HepG2 (cell line): Measurements from ENCODE around the gene SPHK2. TPM values are rescaled to one million over a fixed set of nuclear protein-coding genes. Genes with fewer than 3 reads are reported as not detected.
A peak's percentile ranks its signal among the peaks of the same experiment; 100 is the strongest.

Experiments used
- ATAC-seq: fragments of 200-7000 bp; cut with Tn5 transposase; 3 replicates; pipeline ENCODE4 v1.9.1; 2020; ENCODE audit warnings: mild to moderate bottlenecking, moderate library complexity
- BruUV-seq: library from RNA; stranded (reverse); fragments of 400-500 nt; replicated peaks from 2 replicates; lab custom pipeline; 2021; lab: Mats Ljungman, UMichigan
- CTCF ChIA-PET: fragments of 300-600 bp; formaldehyde crosslinking; extraction: SDS; loops from one replicate; lab custom pipeline; 2021; ENCODE audit warnings: low total read pairs, inconsistent platforms, low intra/inter-chr PET ratio; lab: Yijun Ruan, JAX
- POLR2A ChIA-PET: fragments of 350-600 bp; sonication (Branson Sonifier 250); formaldehyde crosslinking; loops from one replicate; lab custom pipeline; 2020; ENCODE audit warnings: antibody characterized with exemption, inconsistent platforms; lab: Yijun Ruan, JAX
- DNase-seq: peaks from one replicate; pipeline ENCODE4 v3.0.0-alpha.2; 2015; ENCODE audit warnings: low spot score
- FAIRE-seq: peaks from 3 replicates; lab custom pipeline; 2011; peaks lifted over from hg19 to GRCh38; lab: Jason Lieb, UNC
- H2AFZ ChIP-seq: one replicate; pipeline ENCODE4 v1.6.1; 2011; ENCODE audit warnings: low read length, inconsistent platforms
- H3K27ac ChIP-seq: fragments of 300-600 bp; 3 replicates; pipeline ENCODE4 v1.8.0; 2011; ENCODE audit warnings: mixed run types, mild to moderate bottlenecking, mixed read lengths, low read length, inconsistent platforms; ENCODE audit not compliant: insufficient read depth; ENCODE audit errors: extremely low read length
- H3K27me3 ChIP-seq, 2 experiments: fragments of 200-600 bp in 1 of 2; 2 replicates in 1 of 2; 3 replicates in 1 of 2; pipeline versions ENCODE4 v1.6.0 to v1.8.0; 2011; ENCODE audit warnings: low read length in 2 of 2, mild to moderate bottlenecking in 2 of 2, moderate library complexity in 2 of 2, inconsistent platforms in 1 of 2; ENCODE audit not compliant: insufficient read depth in 2 of 2, control insufficient read depth in 1 of 2
- H3K36me3 ChIP-seq, 2 experiments: fragments of 200-600 bp in 1 of 2; replicated peaks in 1 of 2; 2 replicates in 1 of 2; 3 replicates in 1 of 2; pipeline versions ENCODE4 v1.5.1 to v1.8.0; 2011; ENCODE audit warnings: low read length in 2 of 2, inconsistent platforms in 1 of 2; ENCODE audit not compliant: insufficient read depth in 2 of 2, control insufficient read depth in 1 of 2
- H3K4me1 ChIP-seq: 2 replicates; pipeline ENCODE4 v1.5.1; 2012; ENCODE audit warnings: low read length, inconsistent platforms; ENCODE audit not compliant: insufficient read depth
- H3K4me2 ChIP-seq: 2 replicates; pipeline ENCODE4 v1.6.0; 2011; ENCODE audit warnings: low read depth, low read length, inconsistent platforms
- H3K4me3 ChIP-seq, 3 experiments: fragments of 200-600 bp in 1 of 3; sonication (generic), shearing (Covaris generic) in 1 of 3; replicated peaks in 1 of 3; 2 replicates each; pipeline ENCODE4 v1.5.1; 2011 to 2016; ENCODE audit warnings: low read length in 3 of 3, inconsistent platforms in 2 of 3, low read depth in 2 of 3, mild to moderate bottlenecking in 2 of 3, control low read depth in 1 of 3, mixed read lengths in 1 of 3; ENCODE audit not compliant: insufficient read depth in 1 of 3
- H3K79me2 ChIP-seq: one replicate; pipeline ENCODE4 v1.6.1; 2011; ENCODE audit warnings: low read length, inconsistent platforms; ENCODE audit not compliant: insufficient read depth
- H3K9ac ChIP-seq: 2 replicates; pipeline ENCODE4 v1.6.0; 2011; ENCODE audit warnings: mild to moderate bottlenecking, low read depth, low read length, inconsistent platforms; ENCODE audit not compliant: insufficient read depth
- H3K9me3 ChIP-seq: 2 replicates; pipeline ENCODE4 v1.5.1; 2012; ENCODE audit warnings: mild to moderate bottlenecking, low read length
- H4K20me1 ChIP-seq: 2 replicates; pipeline ENCODE4 v1.6.0; 2011; ENCODE audit warnings: inconsistent platforms, mild to moderate bottlenecking, low read length, moderate library complexity; ENCODE audit not compliant: insufficient read depth
- ARNT2 ChIP-seq: sonication (generic); formaldehyde crosslinking; IDR thresholded peaks from 2 replicates; pipeline ENCODE4 v1.8.0; 2022; ENCODE audit warnings: mild to moderate bottlenecking, low read depth, missing genetic modification reagents, moderate library complexity
- ZNF768 ChIP-seq: sonication (generic); formaldehyde crosslinking; IDR thresholded peaks from 2 replicates; pipeline ENCODE4 v1.4.0; 2020; ENCODE audit warnings: missing genetic modification reagents
- WGBS: methylation state at CpG from one replicate; pipeline ENCODE4 v1.1.6; 2017; ENCODE audit warnings: low lambda C conversion rate; 5-methylcytosine and 5-hydroxymethylcytosine counted together
- in situ Hi-C: cut with HindIII; loops from 2 replicates; pipeline ENCODE4 v1.10.0; 2017; ENCODE audit warnings: low pct_unique_long_range_greater_than_20kb; ENCODE audit not compliant: extremely low pct_ligation_motif_present
- intact Hi-C: fragments of 100-400 bp; cut with micrococcal nuclease; formaldehyde crosslinking; loops from one replicate; pipeline ENCODE4 v1.10.0; 2022; ENCODE audit not compliant: unreplicated experiment
- polyA plus RNA-seq, 8 experiments: library from polyadenylated mRNA; depleted of rRNA in 3 of 8; stranded (reverse) in 7 of 8; unstranded in 1 of 8; fragments of >200 nt; fragmentation: Illumina TruSeq in 4 of 8; extraction: Trizol in 4 of 8; gene quantifications; 2 replicates each; pipeline versions ENCODE4 v1.2.1 to v1.2.3, GENCODE V29; 2011 to 2016; ENCODE audit warnings: low read depth in 4 of 8, missing spikeins in 1 of 8, mixed read lengths in 1 of 8; ENCODE audit not compliant: insufficient read depth in 1 of 8
- total RNA-seq, 5 experiments: library from RNA; depleted of rRNA; stranded (reverse); fragments of >200 nt; fragmentation: Illumina TruSeq; extraction: Trizol; gene quantifications; 2 replicates each; pipeline ENCODE4 v1.2.3, GENCODE V29; 2016; ENCODE audit warnings: low read depth in 1 of 5
- TF ChIP-seq, protein P1 (sequence below): sonication (generic); formaldehyde crosslinking; IDR thresholded peaks from 2 replicates; pipeline ENCODE4 v1.4.0; 2020; ENCODE audit warnings: mild to moderate bottlenecking, missing genetic modification reagents

SPHK2 gene
- total and polyA plus RNA-seq, 2 of the 13 experiments (the other 11 are each of a cell fraction or from before 2014, with no cell fraction given) = 2.9 to 14.4 TPM

GRCh38 chr19:48596679-48597465 lies 22.4 kb upstream of the SPHK2 start:
- CTCF ChIA-PET = no interaction called here
- no peak overlapping the region for H2AFZ ChIP-seq
- no peak for FAIRE-seq

DNA sequence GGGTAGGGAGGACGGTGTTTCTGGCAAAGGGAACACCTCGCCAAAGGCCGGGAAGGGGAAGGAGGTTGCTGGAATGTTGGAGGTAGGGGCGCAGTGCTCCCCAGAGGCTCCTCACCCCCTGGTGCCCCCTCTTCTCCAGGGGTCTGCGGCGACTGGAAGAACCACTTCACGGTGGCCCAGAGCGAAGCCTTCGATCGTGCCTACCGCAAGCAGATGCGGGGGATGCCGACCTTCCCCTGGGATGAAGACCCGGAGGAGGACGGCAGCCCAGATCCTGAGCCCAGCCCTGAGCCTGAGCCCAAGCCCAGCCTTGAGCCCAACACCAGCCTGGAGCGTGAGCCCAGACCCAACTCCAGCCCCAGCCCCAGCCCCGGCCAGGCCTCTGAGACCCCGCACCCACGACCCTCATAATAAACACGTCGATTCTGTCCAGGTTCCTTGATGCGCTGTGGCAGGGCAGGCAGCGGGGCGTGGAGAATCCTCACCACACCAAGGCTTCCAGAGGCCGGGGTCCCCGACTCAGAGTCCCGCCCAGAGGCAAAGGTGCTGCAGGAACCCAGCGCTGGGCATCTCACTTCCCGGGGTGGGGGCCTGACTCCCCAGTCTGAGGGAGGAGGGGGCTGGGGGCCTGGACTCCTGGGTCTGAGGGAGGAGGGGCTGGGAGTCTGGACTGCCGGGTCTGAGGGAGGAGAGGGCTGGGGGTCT lies 20.2 kb upstream of the SPHK2 start:
- no peak for FAIRE-seq
- intact Hi-C loops = no loop called here
- no peak overlapping the region for H3K27ac ChIP-seq
- no peak for DNase-seq
- no TSS peak for BruUV-seq
- no peak overlapping the region for H3K4me2 ChIP-seq
- 0 out of 2 replicates have a peak, but pooled peaks cover 6% of the 10 kb centered on the region for H3K4me1 ChIP-seq
- H3K36me3 ChIP-seq = no peaks in the 10 kb centered on the region
- WGBS = 34% methylated on average over 7 of the region's 30 CpGs
- peaks cover 0 to 12% of the 10 kb centered on the region in 2 experiments; a peak in 2 of 5 replicates for H3K27me3 ChIP-seq
- ChIA-PET POLR2A (interaction anchor here (0.6 kb wide), 1 partner anchor 250 kb away, joined by 3 read pairs; no protein-coding TSS in a partner anchor), CTCF (no interaction called here)
- in situ Hi-C loops = no loop called here
- H2AFZ ChIP-seq = no peak overlapping the region
- no peak overlapping the region for H3K4me3 ChIP-seq
- H3K9me3 ChIP-seq = no peaks in the 10 kb centered on the region
- H4K20me1 ChIP-seq = no peaks in the 10 kb centered on the region
- TF ChIP-seq, protein P1, sequence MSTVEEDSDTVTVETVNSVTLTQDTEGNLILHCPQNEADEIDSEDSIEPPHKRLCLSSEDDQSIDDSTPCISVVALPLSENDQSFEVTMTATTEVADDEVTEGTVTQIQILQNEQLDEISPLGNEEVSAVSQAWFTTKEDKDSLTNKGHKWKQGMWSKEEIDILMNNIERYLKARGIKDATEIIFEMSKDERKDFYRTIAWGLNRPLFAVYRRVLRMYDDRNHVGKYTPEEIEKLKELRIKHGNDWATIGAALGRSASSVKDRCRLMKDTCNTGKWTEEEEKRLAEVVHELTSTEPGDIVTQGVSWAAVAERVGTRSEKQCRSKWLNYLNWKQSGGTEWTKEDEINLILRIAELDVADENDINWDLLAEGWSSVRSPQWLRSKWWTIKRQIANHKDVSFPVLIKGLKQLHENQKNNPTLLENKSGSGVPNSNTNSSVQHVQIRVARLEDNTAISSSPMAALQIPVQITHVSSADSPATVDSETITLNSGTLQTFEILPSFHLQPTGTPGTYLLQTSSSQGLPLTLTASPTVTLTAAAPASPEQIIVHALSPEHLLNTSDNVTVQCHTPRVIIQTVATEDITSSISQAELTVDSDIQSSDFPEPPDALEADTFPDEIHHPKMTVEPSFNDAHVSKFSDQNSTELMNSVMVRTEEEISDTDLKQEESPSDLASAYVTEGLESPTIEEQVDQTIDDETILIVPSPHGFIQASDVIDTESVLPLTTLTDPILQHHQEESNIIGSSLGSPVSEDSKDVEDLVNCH (CRISPR knock-in tag) = no peak
- no peak for ATAC-seq
- no peaks in the 10 kb centered on the region for H3K79me2 ChIP-seq
- no peak overlapping the region for H3K9ac ChIP-seq

More at GRCh38 chr19:48596679-48597465, 22.4 kb upstream of the SPHK2 start:
- Histone ChIP-seq H3K9me3 (no peaks in the 10 kb centered on the region), H3K27ac (no peak overlapping the region), H3K79me2 (no peaks in the 10 kb centered on the region), H3K9ac (no peak overlapping the region), H4K20me1 (no peaks in the 10 kb centered on the region), H3K4me2 (no peak overlapping the region), H3K36me3 (no peaks in the 10 kb centered on the region), H3K4me3 (no peak overlapping the region), H3K4me1 (peaks cover 15% of the 10 kb centered on the region; the same call in 1 of the 2 replicates), H3K27me3 (peaks cover 0 to 12% of the 10 kb centered on the region in 2 experiments; a peak in 3 of 5 replicates)
- intact Hi-C loops (no loop called here), in situ Hi-C loops (no loop called here)
- WGBS = 44% methylated on average over 20 of the region's 39 CpGs
- DNase-seq (no peak), ATAC-seq (no peak)
- POLR2A ChIA-PET = no interaction called here
- no TSS peak for BruUV-seq
- no peak for TF ChIP-seq ARNT2 (CRISPR knock-in tag)
- peak; percentile 94 for TF ChIP-seq ZNF768 (CRISPR knock-in tag)
